Measurements from ENCODE around the gene COMT. TPM values are rescaled to one million over a fixed set of nuclear protein-coding genes. Genes with fewer than 3 reads are reported as not detected.

COMT gene
- total RNA-seq, 1 experiment from 2014 or later: 109 TPM

- RAD21 ChIA-PET (ENCODE audit: low non-redundant PET in 1 of 2, low total read pairs in 2 of 2, uncharacterized antibody in 2 of 2, unreplicated experiment in 2 of 2): no interaction called here
- no peak overlapping the region for H3K27ac ChIP-seq (ENCODE audit: low read depth, low read length)
- no TSS peak for BruUV-seq (replicated peaks)
Measured at GRCh38 chr22:19898831-19899567, 42.6 kb upstream of the COMT start.

More at GRCh38 chr22:19898831-19899567, 42.6 kb upstream of the COMT start:
- no peaks in the 10 kb centered on the region for H4K20me1 ChIP-seq (ENCODE audit: insufficient read depth)
- H3K9me2 ChIP-seq (ENCODE audit: insufficient read depth): no peaks in the 10 kb centered on the region
- H3K4me3 ChIP-seq (replicated peaks in 1 of 2; ENCODE audit: low read depth in 1 of 2, low read length in 2 of 2): no peak overlapping the region
- no peaks in the 10 kb centered on the region for H3K36me3 ChIP-seq (ENCODE audit: control insufficient read depth in 1 of 2, insufficient read depth in 2 of 2, low read length in 2 of 2)
- ATAC-seq: no peak
- H2AFZ ChIP-seq (ENCODE audit: low read depth, low read length, poor library complexity, severe bottlenecking): no peak overlapping the region
- H3K27me3 ChIP-seq (ENCODE audit: insufficient read depth, low read length): no peaks in the 10 kb centered on the region
- H3K9me3 ChIP-seq (ENCODE audit: control insufficient read depth in 1 of 2, insufficient read depth in 1 of 2, low read depth in 1 of 2, low read length in 2 of 2): no peaks in the 10 kb centered on the region
- CTCF ChIA-PET: no interaction called here
- H3K9ac ChIP-seq (ENCODE audit: low read length): no peak overlapping the region
- H3K79me2 ChIP-seq (ENCODE audit: insufficient read depth, low read length): no peaks in the 10 kb centered on the region
- H3K4me1 ChIP-seq (ENCODE audit: control insufficient read depth in 1 of 2, insufficient read depth in 2 of 2, low read length in 2 of 2): peaks cover 0 to 12% of the 10 kb centered on the region in 2 experiments; a peak in 1 of 4 replicates
- H3K4me2 ChIP-seq (ENCODE audit: low read length): no peak overlapping the region
- intact Hi-C loops (cut with micrococcal nuclease): no loop called here
- POLR2A ChIA-PET: no interaction called here
- TF ChIP-seq REST (IDR thresholded peaks at IDR 0.05; ENCODE audit: low read depth) (no peak), CEBPB (IDR thresholded peaks at IDR 0.05; ENCODE audit: low read depth) (no peak), SP1 (IDR thresholded peaks at IDR 0.05; ENCODE audit: low read depth) (no peak), JUND (IDR thresholded peaks at IDR 0.05) (no peak), FOSL1 (IDR thresholded peaks at IDR 0.05; ENCODE audit: low read depth) (no peak), POLR2AphosphoS5 (IDR thresholded peaks at IDR 0.05; ENCODE audit: low read depth, low read length) (no peak), CTCF (IDR thresholded peaks at IDR 0.05 in 2 of 3, conservative IDR thresholded peaks at IDR 0.05 in 1 of 3; ENCODE audit: borderline replicate concordance in 1 of 3, insufficient read depth in 1 of 3, low read depth in 2 of 3, low read length in 2 of 3) (no peak), ZBTB33 (IDR thresholded peaks at IDR 0.05; ENCODE audit: extremely low read depth, insufficient replicate concordance, low read length) (no peak)
- no peak for DNase-seq (ENCODE audit: low read depth, low spot score)
